ENCODE measurements around the gene EDIL3. TPM values are rescaled to one million over a fixed set of nuclear protein-coding genes. Genes with fewer than 3 reads are reported as not detected.
A peak's percentile ranks its signal among the peaks of the same experiment; 100 is the strongest.

Gene EDIL3
- total RNA-seq, 1 experiment from 2014 or later, result 0.32 TPM

DNA sequence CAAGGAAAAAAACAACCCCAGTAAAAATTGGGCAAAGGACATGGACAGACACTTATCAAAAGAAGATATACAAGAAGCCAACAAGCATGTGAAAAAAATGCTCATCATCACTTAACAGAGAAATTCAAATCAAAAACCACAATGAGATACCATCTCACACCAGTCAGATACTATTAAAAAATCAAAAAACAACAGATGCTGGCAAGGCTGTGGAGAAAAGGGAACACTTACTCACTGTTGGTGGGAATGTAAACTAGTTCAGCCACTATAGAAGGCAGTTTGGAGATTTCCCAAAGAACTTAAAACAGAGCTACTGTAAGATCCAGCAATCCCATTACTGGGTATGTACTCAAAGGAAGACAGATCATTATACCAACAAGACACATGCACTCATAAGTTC, 157.4 kb downstream of the EDIL3 start:
- no peaks in the 10 kb centered on the region for H4K20me1 ChIP-seq (ENCODE audit: insufficient read depth)
- ChIA-PET POLR2A (no interaction called here), RAD21 (ENCODE audit: low non-redundant PET in 1 of 2, low total read pairs in 2 of 2, uncharacterized antibody in 2 of 2, unreplicated experiment in 2 of 2) (no interaction called here), CTCF (no interaction called here)
- no peaks in the 10 kb centered on the region for H3K27me3 ChIP-seq (ENCODE audit: insufficient read depth, low read length)
- DNase-seq (ENCODE audit: low read depth, low spot score) (no peak), ATAC-seq (no peak)
- H3K9me3 ChIP-seq (ENCODE audit: control insufficient read depth in 1 of 2, insufficient read depth in 1 of 2, low read depth in 1 of 2, low read length in 2 of 2), result no peaks in the 10 kb centered on the region
- TF ChIP-seq ELF1 (IDR thresholded peaks at IDR 0.05; ENCODE audit: borderline replicate concordance, low read depth) (no peak), SRF (IDR thresholded peaks at IDR 0.05; ENCODE audit: low read depth) (no peak), YY1 (IDR thresholded peaks at IDR 0.05; ENCODE audit: extremely low read depth, insufficient replicate concordance, low read depth, low read length) (no peak), CEBPB (IDR thresholded peaks at IDR 0.05; ENCODE audit: low read depth) (no peak), CBX3 (IDR thresholded peaks at IDR 0.05; ENCODE audit: low read depth) (no peak), EGR1 (IDR thresholded peaks at IDR 0.05; ENCODE audit: low read depth) (no peak), SIN3A (IDR thresholded peaks at IDR 0.05; ENCODE audit: low read depth) (no peak), TCF7L2 (IDR thresholded peaks at IDR 0.05; ENCODE audit: borderline replicate concordance, extremely low read depth, insufficient read depth, insufficient read length) (no peak), RAD21 (IDR thresholded peaks at IDR 0.05; ENCODE audit: low read depth) (no peak), POLR2A (IDR thresholded peaks at IDR 0.05; ENCODE audit: borderline replicate concordance, extremely low read depth, insufficient read depth, insufficient read length) (no peak), ZFX (IDR thresholded peaks at IDR 0.05) (no peak)
- TF ChIP-seq, protein P1, sequence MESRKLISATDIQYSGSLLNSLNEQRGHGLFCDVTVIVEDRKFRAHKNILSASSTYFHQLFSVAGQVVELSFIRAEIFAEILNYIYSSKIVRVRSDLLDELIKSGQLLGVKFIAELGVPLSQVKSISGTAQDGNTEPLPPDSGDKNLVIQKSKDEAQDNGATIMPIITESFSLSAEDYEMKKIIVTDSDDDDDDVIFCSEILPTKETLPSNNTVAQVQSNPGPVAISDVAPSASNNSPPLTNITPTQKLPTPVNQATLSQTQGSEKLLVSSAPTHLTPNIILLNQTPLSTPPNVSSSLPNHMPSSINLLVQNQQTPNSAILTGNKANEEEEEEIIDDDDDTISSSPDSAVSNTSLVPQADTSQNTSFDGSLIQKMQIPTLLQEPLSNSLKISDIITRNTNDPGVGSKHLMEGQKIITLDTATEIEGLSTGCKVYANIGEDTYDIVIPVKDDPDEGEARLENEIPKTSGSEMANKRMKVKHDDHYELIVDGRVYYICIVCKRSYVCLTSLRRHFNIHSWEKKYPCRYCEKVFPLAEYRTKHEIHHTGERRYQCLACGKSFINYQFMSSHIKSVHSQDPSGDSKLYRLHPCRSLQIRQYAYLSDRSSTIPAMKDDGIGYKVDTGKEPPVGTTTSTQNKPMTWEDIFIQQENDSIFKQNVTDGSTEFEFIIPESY (IDR thresholded peaks at IDR 0.05; ENCODE audit: extremely low read depth, insufficient replicate concordance, low read length), result no peak
- TF ChIP-seq, protein P2, sequence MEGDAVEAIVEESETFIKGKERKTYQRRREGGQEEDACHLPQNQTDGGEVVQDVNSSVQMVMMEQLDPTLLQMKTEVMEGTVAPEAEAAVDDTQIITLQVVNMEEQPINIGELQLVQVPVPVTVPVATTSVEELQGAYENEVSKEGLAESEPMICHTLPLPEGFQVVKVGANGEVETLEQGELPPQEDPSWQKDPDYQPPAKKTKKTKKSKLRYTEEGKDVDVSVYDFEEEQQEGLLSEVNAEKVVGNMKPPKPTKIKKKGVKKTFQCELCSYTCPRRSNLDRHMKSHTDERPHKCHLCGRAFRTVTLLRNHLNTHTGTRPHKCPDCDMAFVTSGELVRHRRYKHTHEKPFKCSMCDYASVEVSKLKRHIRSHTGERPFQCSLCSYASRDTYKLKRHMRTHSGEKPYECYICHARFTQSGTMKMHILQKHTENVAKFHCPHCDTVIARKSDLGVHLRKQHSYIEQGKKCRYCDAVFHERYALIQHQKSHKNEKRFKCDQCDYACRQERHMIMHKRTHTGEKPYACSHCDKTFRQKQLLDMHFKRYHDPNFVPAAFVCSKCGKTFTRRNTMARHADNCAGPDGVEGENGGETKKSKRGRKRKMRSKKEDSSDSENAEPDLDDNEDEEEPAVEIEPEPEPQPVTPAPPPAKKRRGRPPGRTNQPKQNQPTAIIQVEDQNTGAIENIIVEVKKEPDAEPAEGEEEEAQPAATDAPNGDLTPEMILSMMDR (IDR thresholded peaks at IDR 0.05 in 2 of 3, conservative IDR thresholded peaks at IDR 0.05 in 1 of 3; ENCODE audit: borderline replicate concordance in 1 of 3, insufficient read depth in 1 of 3, low read depth in 2 of 3, low read length in 2 of 3), result no peak
- H3K4me3 ChIP-seq (replicated peaks in 1 of 2; ENCODE audit: low read depth in 1 of 2, low read length in 2 of 2), result no peak overlapping the region
- no peak overlapping the region for H3K4me2 ChIP-seq (ENCODE audit: low read length)
- H3K4me1 ChIP-seq (ENCODE audit: control insufficient read depth in 1 of 2, insufficient read depth in 2 of 2, low read length in 2 of 2), result no peaks in the 10 kb centered on the region
- no peaks in the 10 kb centered on the region for H3K79me2 ChIP-seq (ENCODE audit: insufficient read depth, low read length)
- H3K9me2 ChIP-seq (ENCODE audit: insufficient read depth), result no peaks in the 10 kb centered on the region
- no peak overlapping the region for H3K9ac ChIP-seq (ENCODE audit: low read length)
- peak overlapping the region; percentile 35 for H2AFZ ChIP-seq (ENCODE audit: low read depth, low read length, poor library complexity, severe bottlenecking)
- intact Hi-C loops (cut with micrococcal nuclease), result no loop called here
- no peaks in the 10 kb centered on the region for H3K36me3 ChIP-seq (ENCODE audit: control insufficient read depth in 1 of 2, insufficient read depth in 2 of 2, low read length in 2 of 2)
- H3K27ac ChIP-seq (ENCODE audit: low read depth, low read length), result no peak overlapping the region
- no TSS peak for BruUV-seq (replicated peaks)

Data from HCT116 (cell line).